Jurkat, Clone E6-1 (cell line): Measurements from ENCODE around the gene PYGO2.
A peak's percentile ranks its signal among the peaks of the same experiment; 100 is the strongest.

Experiments
- DNase-seq: peaks from one replicate; pipeline ENCODE4 v3.0.0-alpha.2; 2011; ENCODE audit warnings: low read depth, low spot score
- H3K4me3 ChIP-seq: 2 replicates; pipeline ENCODE4 v1.5.1; 2011; ENCODE audit warnings: mild to moderate bottlenecking, low read length, control low read depth, moderate library complexity

The PYGO2 gene

GRCh38 chr1:154967331-154967950, 5.9 kb upstream of the PYGO2 start:
- H3K4me3 ChIP-seq = no peak overlapping the region
- no peak for DNase-seq

DNA sequence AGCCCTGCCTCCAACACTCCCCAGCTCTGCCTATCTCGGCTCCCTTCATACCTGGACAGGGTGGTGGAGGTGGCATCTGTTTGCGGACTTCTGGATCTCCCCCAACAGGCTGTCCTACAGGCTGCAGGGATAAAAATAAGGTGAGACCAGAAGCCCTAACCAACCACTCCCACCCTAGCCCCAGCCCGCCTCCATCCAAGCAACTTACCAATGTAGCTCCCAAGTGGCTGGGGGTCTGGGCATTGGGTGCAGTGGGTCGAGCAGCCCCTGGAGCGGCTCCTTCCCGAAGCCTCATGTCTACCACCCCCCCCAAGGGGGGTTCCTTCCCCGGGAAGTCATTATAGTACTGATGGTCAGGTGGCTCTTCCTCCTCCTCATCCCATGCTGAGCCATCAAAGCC, 4.5 kb upstream of the PYGO2 start:
- DNase-seq = no peak
- no peak overlapping the region for H3K4me3 ChIP-seq

GRCh38 chr1:154964359-154964758, 2.8 kb upstream of the PYGO2 start:
- no peak overlapping the region for H3K4me3 ChIP-seq
- no peak for DNase-seq

- DNase-seq = no peak
- no peak overlapping the region for H3K4me3 ChIP-seq
These were observed 2.1 kb upstream of the PYGO2 start for GRCh38 chr1:154963643-154964042.

DNA sequence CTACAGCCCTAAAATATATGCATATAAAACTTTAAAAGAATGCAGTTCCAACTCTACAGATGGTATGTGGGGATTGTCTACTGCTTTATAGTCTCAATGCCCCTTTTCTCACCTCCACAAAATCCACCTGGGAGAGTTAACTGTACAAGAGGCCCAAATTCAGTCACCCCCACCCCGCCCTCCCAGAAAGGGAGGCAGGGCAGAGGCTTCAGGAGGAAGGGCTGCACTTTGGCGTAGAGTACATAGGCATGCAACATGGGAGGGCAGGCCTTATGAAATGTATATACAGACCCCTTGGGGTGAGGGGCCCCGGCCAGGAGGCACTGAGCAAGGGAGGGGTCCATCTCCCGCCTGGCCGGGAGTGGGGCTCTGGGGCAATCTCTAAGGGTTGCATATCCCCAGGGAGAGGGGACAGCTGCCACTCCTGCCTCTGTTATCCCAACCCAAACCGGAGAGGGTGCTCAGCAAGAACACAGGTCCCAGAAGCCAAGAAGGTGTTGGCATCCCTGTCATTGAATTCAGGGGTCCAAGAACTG, 1.3 kb upstream of the PYGO2 start:
- DNase-seq = no peak
- peak overlapping the region; percentile 62 for H3K4me3 ChIP-seq

- H3K4me3 ChIP-seq = peak overlapping the region; percentile 62
- no peak for DNase-seq
These were observed 671 bp upstream of the PYGO2 start for GRCh38 chr1:154962156-154962749.

DNA sequence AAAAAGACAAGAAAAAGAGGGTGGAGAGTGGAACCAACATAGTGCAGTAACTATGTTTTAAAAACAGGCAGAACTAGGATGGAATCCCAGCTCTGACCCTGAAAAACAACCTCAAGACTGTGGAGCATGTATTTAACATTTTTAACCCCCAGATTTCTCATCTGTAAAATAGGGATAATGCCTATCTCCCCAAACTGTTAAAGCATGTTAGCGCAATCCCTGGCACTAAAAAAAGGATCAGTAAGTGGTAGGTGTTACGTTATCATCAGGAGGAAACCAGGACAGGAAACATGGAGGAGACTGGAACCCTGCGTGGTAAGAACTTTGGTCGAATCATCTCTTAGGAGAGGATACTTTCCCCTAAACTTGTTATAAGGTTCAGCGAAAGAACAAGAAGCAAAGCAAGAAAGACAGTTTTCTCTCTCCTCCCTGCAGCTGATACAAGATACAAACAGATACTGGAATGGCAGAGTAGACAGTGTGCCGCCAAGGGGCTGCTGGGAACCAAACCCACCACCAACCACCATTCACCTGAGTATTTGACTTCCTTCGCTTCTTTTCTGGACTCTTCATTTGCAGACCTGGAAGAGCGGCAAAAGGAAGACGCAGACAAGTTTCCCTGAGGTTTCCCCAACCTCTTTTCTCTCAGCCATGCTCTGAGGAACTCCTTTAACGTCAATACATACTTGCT, 991 bp downstream of the PYGO2 start:
- no peak for DNase-seq
- peak overlapping the region; percentile 62 for H3K4me3 ChIP-seq

GRCh38 chr1:154959426-154959780, 2.2 kb downstream of the PYGO2 start:
- no peak for DNase-seq
- no peak overlapping the region for H3K4me3 ChIP-seq

DNA sequence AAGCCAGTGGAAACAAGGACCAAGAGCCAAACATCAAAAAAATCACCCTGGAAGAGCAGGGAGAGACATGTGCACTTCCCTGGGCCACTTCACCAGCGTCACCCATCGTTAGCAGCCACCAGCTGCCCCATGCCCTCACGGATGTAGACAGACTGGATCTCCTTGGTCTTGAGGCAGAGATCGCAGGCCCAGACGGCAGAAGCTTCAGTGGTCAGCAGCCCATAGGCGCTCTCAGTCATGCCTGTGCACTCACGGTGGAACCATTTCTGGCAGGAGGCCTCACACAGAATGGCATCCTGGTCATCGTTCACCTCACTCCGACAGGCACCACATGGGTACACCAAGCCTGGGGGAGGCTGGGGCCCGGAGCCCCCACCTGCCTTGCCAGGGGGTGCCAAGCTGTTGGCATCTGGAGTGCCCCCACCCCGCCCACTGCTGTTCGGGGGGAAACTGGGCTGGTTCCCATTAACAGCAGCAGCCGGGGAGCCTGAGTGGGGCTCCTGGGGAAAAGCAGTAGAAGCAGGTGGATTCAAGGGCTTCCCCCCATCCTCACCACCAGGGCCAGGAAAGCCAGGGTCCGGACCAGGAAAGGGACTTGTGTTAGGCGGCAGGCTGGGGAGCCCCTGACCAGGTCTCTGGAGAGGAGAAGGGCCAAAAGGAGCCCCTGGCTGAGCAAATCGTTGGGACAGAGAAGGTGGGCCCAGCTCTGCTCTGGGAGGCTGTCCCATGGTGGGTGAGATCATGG, 2.7 kb downstream of the PYGO2 start:
- no peak for DNase-seq
- H3K4me3 ChIP-seq = no peak overlapping the region

GRCh38 chr1:154958036-154958435, 3.5 kb downstream of the PYGO2 start:
- no peak overlapping the region for H3K4me3 ChIP-seq
- no peak for DNase-seq

DNA sequence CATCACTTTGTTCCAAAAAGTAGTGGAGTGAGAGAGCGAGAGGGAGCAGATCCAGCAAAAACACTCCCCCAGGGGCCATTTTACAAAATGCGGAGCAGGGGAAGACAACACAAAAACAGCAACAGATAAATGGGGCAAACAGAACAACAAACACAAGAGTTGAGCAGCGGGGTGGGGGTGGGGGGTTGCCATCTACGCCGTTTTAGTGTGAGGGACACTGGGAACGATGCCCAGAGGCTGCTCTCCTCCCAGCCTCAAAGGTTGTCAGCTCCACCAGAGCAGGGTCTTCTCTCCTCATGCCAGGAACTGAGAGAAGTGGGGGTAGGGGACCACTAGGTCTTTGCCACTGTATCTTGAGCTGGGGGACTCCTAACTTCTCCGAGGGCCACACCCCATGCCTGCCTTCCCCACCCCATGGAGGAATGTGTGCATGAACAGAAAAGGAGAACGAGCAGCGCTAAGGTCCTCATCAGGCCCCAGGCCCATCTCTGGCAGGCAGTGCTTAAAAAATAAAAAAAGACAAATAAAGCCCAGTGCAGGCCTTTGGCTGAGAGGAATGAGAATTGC, 4.4 kb downstream of the PYGO2 start:
- H3K4me3 ChIP-seq = no peak overlapping the region
- DNase-seq = no peak

GRCh38 chr1:154956544-154956941, 5.0 kb downstream of the PYGO2 start:
- DNase-seq = no peak

DNA sequence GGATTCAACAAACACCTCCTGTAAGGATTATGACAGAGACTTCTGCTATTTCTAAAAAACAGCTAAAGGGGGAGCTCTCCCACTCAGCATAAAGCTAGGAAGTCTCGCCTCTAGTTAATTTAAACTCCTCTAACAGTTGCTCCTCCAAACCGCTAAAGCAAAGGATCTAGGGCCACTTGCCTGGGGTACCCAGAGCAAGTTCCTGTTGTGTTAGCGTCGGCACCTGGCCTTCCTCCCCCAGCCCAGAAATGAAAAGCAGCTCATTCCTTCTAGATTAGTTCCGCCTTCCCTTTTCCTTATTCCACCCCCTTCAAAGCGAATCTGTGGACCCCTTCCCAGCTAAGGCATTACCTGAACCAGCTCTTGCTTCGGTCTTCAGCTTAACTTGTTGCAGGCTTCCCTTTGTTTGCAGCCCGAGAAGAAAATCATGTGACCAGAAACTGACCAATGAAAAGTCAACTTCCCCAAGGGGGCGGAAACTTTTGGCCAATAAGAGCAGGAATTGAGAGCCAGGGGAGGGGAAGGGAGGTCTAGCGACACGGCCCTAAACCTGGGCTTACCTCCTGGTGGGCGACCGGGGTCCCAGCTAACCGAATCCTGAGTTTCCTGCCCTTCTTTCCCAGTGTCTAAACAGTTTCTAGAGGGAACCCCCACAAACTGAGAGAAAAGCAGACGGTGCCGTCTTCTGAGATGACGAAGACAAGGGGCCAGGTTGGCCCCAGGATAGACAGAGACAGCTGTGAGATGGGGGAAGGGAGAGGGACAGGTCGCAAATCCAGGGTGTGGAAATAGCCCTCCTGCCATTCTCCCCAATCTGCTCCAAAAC, 5.7 kb downstream of the PYGO2 start, which contains the start of gene PBXIP1:
TSS of gene PBXIP1 (minus strand) at position 382 of the 826 bp plus-strand sequence. CDS start 2,378 bp downstream, outside the sequence.
- H3K4me3 ChIP-seq = peak within 1 kb of the TSS; percentile 64
- peak; percentile 94 for DNase-seq

More at GRCh38 chr1:154956544-154956941, 5.0 kb downstream of the PYGO2 start:
- H3K4me3 ChIP-seq = peak overlapping the region; percentile 64

DNA sequence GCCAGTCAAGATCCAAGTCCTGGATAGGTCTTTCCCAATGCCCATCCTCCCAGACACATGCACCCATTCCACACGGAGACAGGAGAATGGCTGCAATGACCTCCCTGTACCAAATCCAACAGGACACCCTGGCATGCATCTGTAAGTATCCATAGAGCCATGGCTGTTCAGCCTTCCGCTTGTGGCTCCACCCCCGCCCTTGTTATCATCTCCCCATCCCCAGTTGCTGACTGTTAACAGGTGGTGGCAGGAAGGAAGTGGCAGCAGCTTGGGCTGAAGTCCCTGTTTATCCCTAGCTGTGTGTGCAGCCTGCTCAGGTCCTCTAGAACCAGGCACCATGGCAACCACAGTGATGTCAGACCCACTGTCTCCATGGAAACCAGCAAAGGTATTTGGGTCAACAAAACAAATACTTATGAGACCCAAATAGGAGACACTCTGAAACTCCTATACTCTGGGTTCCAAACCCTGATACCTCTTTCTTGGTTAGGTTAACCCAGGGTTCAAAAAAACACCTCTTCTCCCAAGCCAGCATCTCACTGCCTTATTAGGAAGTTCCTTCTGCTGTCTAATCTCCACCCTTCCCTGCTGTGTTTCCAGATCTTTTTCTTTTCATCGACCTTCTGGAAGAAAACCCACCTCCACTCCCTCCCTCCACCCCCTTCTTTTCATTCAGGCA, 6.4 kb downstream of the PYGO2 start:
- DNase-seq = peak; percentile 97
- peak overlapping the region; percentile 64 for H3K4me3 ChIP-seq

GRCh38 chr1:154954541-154954940, 7.0 kb downstream of the PYGO2 start:
- H3K4me3 ChIP-seq = peak overlapping the region; percentile 64
- DNase-seq = no peak

DNA sequence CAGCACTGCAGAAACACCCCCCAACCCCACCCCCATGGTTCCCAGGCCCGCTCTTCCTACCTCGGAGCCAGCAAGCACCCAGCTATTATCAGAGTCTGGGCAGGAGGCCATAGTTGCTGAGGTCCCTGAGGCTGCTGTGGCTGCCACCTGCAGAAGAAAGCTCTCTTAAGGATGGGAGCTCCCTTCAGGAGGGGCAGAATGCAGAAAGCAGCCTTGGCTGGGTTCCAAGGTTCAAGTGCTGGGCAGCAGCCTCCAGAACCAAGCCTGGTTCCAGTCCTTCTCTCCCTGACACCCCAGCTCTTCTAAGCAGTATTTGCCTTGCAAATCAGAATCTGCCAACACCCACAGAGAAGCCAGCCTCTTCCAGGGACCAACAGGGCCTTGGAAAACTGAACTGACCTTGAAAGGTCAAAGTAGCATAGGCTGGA, 8.0 kb downstream of the PYGO2 start:
- no peak for DNase-seq
- no peak overlapping the region for H3K4me3 ChIP-seq

- no peak overlapping the region for H3K4me3 ChIP-seq
- DNase-seq = no peak
These were observed 8.9 kb downstream of the PYGO2 start for GRCh38 chr1:154952664-154953063.
